Upper lobe of right lung (tissue), 1 donor: ENCODE data around the gene PTPRN2. TPM values are rescaled to one million over a fixed set of nuclear protein-coding genes. Genes with fewer than 3 reads are reported as not detected.
"Not testable (repeated sequence)": the region's sequence is repeated elsewhere in the genome, so short reads cannot be mapped to it uniquely, and the experiment has no call there.

Source experiments
- ATAC-seq: fragments of 200-7000 bp; cut with Tn5 transposase; one replicate; pipeline ENCODE4 v1.9.1; 2020; ENCODE audit warnings: mild to moderate bottlenecking, moderate library complexity
- DNase-seq: peaks from one replicate; pipeline ENCODE4 v3.0.0-alpha.2; 2020
- H3K27ac ChIP-seq: fragments of 200-600 bp; one replicate; pipeline ENCODE4 v1.8.0; 2022
- H3K27me3 ChIP-seq: fragments of 200-600 bp; one replicate; pipeline ENCODE4 v1.8.0; 2022; ENCODE audit warnings: mild to moderate bottlenecking
- H3K36me3 ChIP-seq: fragments of 200-600 bp; one replicate; pipeline ENCODE4 v1.8.0; 2022
- H3K4me1 ChIP-seq: fragments of 200-600 bp; one replicate; pipeline ENCODE4 v1.8.0; 2022
- H3K4me3 ChIP-seq: fragments of 200-600 bp; one replicate; pipeline ENCODE4 v1.8.0; 2022; ENCODE audit warnings: mild to moderate bottlenecking
- H3K9me3 ChIP-seq: fragments of 200-600 bp; one replicate; pipeline ENCODE4 v1.8.0; 2022
- intact Hi-C: fragments of 100-400 bp; cut with DNase I; formaldehyde crosslinking; loops from one replicate; pipeline ENCODE4 v1.11.0; 2022
- total RNA-seq: library from RNA; stranded (reverse); fragmentation: NEBNext Ultra II Directional; extraction: Animal tissue kit (Norgen Biotek cat#: 25700); gene quantifications from one replicate; pipeline ENCODE4 v1.2.1, GENCODE V29; 2021
- TF ChIP-seq, protein P1 (sequence below): fragments of 200-600 bp; IDR thresholded peaks from one replicate; pipeline ENCODE4 v1.8.0; 2022; ENCODE audit warnings: antibody characterized with exemption
- donor health status: DM: no; HTN: yes; CAD: no; lungs with severe emphysema.

PTPRN2 gene
- total RNA-seq, 1 donor from 2014 or later: 4.9 TPM

DNA sequence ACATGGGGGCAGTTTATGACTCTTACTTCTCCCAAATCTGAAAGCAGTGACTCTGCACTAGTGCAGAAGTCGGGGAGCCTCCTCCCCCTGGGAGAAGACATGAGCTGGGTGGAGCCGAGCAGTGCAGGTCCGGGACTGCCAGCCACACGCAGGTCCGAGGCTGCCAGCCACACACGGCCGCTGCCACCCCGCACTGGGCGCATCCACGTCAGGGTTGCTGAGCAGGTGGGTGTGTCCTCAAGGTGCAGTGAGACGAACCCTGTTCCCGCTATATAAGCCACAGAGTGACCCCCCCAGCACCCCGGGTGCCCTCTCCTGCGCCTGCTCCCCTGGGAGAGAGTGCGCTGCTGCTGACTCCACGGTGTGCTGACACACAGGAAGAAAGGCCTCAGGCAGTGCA lies 430.2 kb downstream of the PTPRN2 start:
- no peaks in the 10 kb centered on the region for H3K36me3 ChIP-seq
- no peak overlapping the region for H3K4me3 ChIP-seq
- DNase-seq (no peak), ATAC-seq (no peak)
- no peaks in the 10 kb centered on the region for H3K27me3 ChIP-seq
- TF ChIP-seq, protein P1, sequence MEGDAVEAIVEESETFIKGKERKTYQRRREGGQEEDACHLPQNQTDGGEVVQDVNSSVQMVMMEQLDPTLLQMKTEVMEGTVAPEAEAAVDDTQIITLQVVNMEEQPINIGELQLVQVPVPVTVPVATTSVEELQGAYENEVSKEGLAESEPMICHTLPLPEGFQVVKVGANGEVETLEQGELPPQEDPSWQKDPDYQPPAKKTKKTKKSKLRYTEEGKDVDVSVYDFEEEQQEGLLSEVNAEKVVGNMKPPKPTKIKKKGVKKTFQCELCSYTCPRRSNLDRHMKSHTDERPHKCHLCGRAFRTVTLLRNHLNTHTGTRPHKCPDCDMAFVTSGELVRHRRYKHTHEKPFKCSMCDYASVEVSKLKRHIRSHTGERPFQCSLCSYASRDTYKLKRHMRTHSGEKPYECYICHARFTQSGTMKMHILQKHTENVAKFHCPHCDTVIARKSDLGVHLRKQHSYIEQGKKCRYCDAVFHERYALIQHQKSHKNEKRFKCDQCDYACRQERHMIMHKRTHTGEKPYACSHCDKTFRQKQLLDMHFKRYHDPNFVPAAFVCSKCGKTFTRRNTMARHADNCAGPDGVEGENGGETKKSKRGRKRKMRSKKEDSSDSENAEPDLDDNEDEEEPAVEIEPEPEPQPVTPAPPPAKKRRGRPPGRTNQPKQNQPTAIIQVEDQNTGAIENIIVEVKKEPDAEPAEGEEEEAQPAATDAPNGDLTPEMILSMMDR: no peak
- no peaks in the 10 kb centered on the region for H3K9me3 ChIP-seq
- no peak overlapping the region for H3K27ac ChIP-seq
- intact Hi-C loops: no loop called here
- no peaks in the 10 kb centered on the region for H3K4me1 ChIP-seq

DNA sequence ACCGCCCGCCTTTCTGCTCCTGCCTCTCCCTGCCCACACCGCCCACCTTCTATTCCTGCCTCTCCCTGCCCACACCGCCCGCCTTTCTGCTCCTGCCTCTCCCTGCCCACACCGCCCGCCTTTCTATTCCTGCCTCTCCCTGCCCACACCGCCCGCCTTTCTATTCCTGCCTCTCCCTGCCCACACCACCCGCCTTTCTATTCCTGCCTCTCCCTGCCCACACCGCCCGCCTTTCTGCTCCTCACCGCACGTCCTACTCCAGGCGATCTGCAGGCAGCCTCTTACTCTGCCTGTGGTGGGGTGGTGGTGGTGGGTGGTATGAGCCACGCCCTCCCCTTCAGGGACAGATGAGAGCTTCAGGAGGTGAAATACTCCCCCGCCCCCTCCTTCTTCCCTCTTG lies 436.4 kb downstream of the PTPRN2 start:
- H3K36me3 ChIP-seq, intact Hi-C loops, H3K9me3 ChIP-seq, H3K4me3 ChIP-seq, H3K27me3 ChIP-seq, H3K4me1 ChIP-seq, ATAC-seq, H3K27ac ChIP-seq, DNase-seq: not testable (repeated sequence)

DNA sequence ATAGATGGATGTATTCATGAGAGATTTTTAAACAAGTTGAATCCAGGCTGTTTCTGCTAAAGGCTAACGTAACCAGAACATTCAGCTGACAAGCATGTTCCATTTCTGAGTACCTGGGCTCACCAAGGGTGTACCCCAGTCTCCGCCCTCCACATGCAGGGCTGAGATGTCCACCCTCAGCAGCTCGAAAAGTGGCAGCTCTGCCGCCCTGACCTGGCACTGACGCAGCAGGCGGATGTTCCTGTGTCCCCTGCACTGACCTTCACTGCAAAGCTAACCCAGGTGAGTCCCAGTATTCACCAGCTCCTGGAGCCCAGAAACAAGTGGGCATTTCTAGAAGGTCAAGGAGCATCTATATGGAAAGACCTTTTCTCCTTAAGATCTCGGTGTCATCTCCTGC lies 437.4 kb downstream of the PTPRN2 start:
- intact Hi-C loops: no loop called here
- ATAC-seq (no peak), DNase-seq (no peak)
- Histone ChIP-seq H3K9me3 (no peaks in the 10 kb centered on the region), H3K4me1 (no peaks in the 10 kb centered on the region), H3K36me3 (no peaks in the 10 kb centered on the region), H3K27me3 (no peaks in the 10 kb centered on the region), H3K27ac (no peak overlapping the region), H3K4me3 (no peak overlapping the region)
- TF ChIP-seq, protein P1: no peak

DNA sequence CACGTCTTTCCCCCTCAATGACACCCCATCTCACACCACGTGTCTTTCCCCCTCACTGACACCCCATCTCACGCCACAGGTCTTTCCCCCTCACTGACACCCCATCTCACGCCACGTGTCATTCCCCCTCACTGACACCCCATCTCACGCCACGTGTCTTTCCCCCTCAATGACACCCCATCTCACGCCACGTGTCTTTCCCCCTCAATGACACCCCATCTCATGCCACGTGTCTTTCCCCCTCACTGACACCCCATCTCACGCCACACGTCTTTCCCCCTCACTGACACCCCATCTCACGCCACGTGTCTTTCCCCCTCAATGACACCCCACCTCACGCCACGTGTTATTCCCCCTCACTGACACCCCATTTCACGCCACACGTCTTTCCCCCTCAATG lies 440.2 kb downstream of the PTPRN2 start:
- intact Hi-C loops, DNase-seq: not testable (repeated sequence)

DNA sequence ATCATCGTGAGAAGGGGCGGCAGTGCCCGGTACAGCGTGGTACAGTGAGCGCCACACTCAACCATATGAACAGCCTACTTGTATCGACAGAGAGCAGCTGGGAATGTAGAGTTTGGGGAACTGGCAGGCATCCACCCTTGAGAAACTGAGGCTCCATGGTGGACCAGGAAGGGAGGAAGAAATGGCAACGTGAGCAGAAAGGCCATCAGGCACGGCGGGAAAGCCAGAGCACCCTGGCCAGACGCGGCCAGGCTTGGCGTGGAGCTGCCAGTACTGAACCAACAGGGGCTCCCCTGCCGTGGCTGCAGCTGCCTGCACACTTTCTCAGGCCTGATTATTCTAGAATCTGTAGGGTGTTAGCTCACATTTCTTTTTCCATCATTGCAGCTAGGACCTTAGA lies 442.3 kb downstream of the PTPRN2 start:
- H3K4me3 ChIP-seq: no peak overlapping the region
- no peak overlapping the region for H3K27ac ChIP-seq
- no peaks in the 10 kb centered on the region for H3K27me3 ChIP-seq
- DNase-seq: no peak
- H3K36me3 ChIP-seq: no peaks in the 10 kb centered on the region
- TF ChIP-seq, protein P1: no peak
- H3K4me1 ChIP-seq: no peaks in the 10 kb centered on the region
- no peaks in the 10 kb centered on the region for H3K9me3 ChIP-seq
- intact Hi-C loops: no loop called here
- no peak for ATAC-seq

More for the DNA sequence above, 440.2 kb downstream of the PTPRN2 start:
- not testable (repeated sequence) for H3K9me3 ChIP-seq, ATAC-seq, H3K27me3 ChIP-seq, H3K36me3 ChIP-seq, H3K4me1 ChIP-seq, H3K4me3 ChIP-seq, H3K27ac ChIP-seq

DNA sequence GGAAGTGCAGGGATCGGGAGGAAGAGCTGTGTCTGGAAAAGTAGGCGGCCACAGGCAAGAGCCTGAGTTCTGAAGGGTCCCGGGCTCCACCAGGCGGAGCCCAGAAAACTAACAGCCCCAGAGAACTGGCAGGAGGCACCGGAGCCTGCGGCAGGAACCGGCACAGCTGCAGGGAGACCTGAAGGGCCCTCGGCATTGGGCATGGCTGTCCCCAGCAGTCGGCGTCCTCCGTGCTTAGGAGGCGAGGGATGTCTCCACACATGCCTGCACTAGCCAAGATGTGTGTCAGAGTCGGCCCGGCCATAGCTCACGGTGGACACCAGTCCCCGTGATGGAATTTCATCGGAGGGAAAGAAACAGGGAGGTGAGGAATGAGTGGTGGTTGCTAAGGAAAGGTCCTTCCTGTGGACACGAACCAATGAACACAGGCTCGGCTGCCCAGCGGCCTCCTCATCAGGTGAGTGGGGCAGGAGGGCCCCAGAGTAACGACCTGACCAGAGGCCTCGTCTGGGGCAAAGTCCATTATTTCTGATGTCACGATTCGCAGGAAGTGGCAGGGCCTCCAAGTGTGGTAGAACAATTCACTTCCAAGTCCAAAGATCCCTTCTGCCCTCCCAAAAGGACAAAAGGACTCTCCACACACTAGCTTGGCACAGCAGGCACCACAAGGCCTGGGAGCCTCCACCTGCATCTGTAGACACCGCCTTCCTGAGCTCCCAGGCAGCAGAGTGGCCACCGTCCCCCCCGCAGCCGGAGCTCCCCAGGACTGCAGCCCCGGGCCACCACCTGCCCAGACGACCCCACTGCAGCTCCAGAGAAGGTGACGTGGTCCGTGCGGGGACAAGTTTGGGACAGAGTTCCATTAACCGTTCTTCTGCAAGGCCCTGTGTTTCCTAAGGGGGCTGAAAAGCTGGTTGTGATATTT lies 444.2 kb downstream of the PTPRN2 start:
- Histone ChIP-seq H3K27me3 (no peaks in the 10 kb centered on the region), H3K4me3 (no peak overlapping the region), H3K9me3 (no peaks in the 10 kb centered on the region), H3K4me1 (no peaks in the 10 kb centered on the region), H3K36me3 (no peaks in the 10 kb centered on the region), H3K27ac (no peak overlapping the region)
- TF ChIP-seq, protein P1: no peak
- intact Hi-C loops: no loop called here
- ATAC-seq (no peak), DNase-seq (no peak)
